K562 (cell line): ENCODE results near the gene TMEM39A. TPM values are rescaled to one million over a fixed set of nuclear protein-coding genes. Genes with fewer than 3 reads are reported as not detected.

Experiments
- BRCA1 ChIP-seq, 2 experiments: fragments of 450-650 bp in 1 of 2; sonication (generic) in 1 of 2; formaldehyde crosslinking in 1 of 2; IDR thresholded peaks; 2 replicates each; pipeline versions ENCODE4 v1.5.0 to v1.6.1; 2017 to 2020; ENCODE audit warnings: mild to moderate bottlenecking in 1 of 2, missing genetic modification reagents in 1 of 2
- KHSRP ChIP-seq: fragments of 450-650 bp; IDR thresholded peaks from 2 replicates; pipeline ENCODE4 v1.6.1; 2017
- LCOR ChIP-seq: sonication (generic); formaldehyde crosslinking; IDR thresholded peaks from 2 replicates; pipeline ENCODE4 v1.8.0; 2022; ENCODE audit warnings: mild to moderate bottlenecking, missing genetic modification reagents
- MED1 ChIP-seq: sonication (generic); formaldehyde crosslinking; IDR thresholded peaks from 2 replicates; pipeline ENCODE4 v1.8.1; 2023; ENCODE audit warnings: missing genetic modification reagents, borderline replicate concordance
- NCOA1 ChIP-seq: fragments of 450-650 bp; IDR thresholded peaks from 2 replicates; pipeline ENCODE4 v1.6.1; 2016; ENCODE audit warnings: low read depth
- NR2C1 ChIP-seq, 2 experiments: fragments of 450-650 bp; IDR thresholded peaks; 2 replicates each; pipeline ENCODE4 v1.6.1; 2017; ENCODE audit warnings: mild to moderate bottlenecking in 2 of 2, antibody characterized with exemption in 1 of 2, inconsistent platforms in 1 of 2, missing compliant biosample characterization in 1 of 2, missing genetic modification characterization in 1 of 2
- NR4A1 ChIP-seq, 2 experiments: fragments of 250-450 bp in 1 of 2; fragments of 450-650 bp in 1 of 2; sonication (Bioruptor Pico) in 1 of 2; IDR thresholded peaks; 2 replicates each; pipeline versions ENCODE4 v1.4.0 to v1.6.1; 2016 to 2020; ENCODE audit warnings: mild to moderate bottlenecking in 2 of 2, missing compliant biosample characterization in 1 of 2, missing genetic modification characterization in 1 of 2, moderate library complexity in 1 of 2
- RBBP5 ChIP-seq: fragments of 200-600 bp; sonication (generic); IDR thresholded peaks from 2 replicates; pipeline ENCODE4 v1.6.1; 2012; ENCODE audit warnings: borderline replicate concordance, mild to moderate bottlenecking, low read length, control low read depth, inconsistent platforms; ENCODE audit not compliant: insufficient read depth, poor library complexity, severe bottlenecking
- RCOR1 ChIP-seq, 2 experiments: IDR thresholded peaks; 2 replicates each; pipeline ENCODE4 v1.6.1; 2012; ENCODE audit warnings: low read depth in 2 of 2, low read length in 2 of 2, borderline replicate concordance in 1 of 2, improper control_type of control experiment in 1 of 2
- RFX1 ChIP-seq: fragments of 450-650 bp; IDR thresholded peaks from 2 replicates; pipeline ENCODE4 v1.6.1; 2016; ENCODE audit warnings: mild to moderate bottlenecking, moderate library complexity
- RHOXF2B ChIP-seq: fragments of 250-450 bp; sonication (Bioruptor Pico); conservative IDR thresholded peaks from 2 replicates; pipeline ENCODE4 v1.5.1; 2021
- RUNX1 ChIP-seq: sonication (generic); IDR thresholded peaks from 2 replicates; pipeline ENCODE4 v1.6.1; 2016; ENCODE audit warnings: antibody characterized with exemption, low read depth
- SMARCC2 ChIP-seq: fragments of 450-650 bp; IDR thresholded peaks from 2 replicates; pipeline ENCODE4 v1.6.1; 2017; ENCODE audit warnings: antibody characterized with exemption, moderate library complexity, mild to moderate bottlenecking, low read depth
- TEAD4 ChIP-seq, 2 experiments: sonication (generic) in 1 of 2; formaldehyde crosslinking in 1 of 2; IDR thresholded peaks; 2 replicates each; pipeline versions ENCODE4 v1.6.1 to v1.8.0; 2012 to 2022; ENCODE audit warnings: borderline replicate concordance in 1 of 2, inconsistent platforms in 1 of 2, low read length in 1 of 2, mild to moderate bottlenecking in 1 of 2, missing genetic modification reagents in 1 of 2
- ZFP36 ChIP-seq: fragments of 150-350 bp; IDR thresholded peaks from 2 replicates; pipeline ENCODE4 v1.6.1; 2018; ENCODE audit warnings: low read length, low read depth; ENCODE audit not compliant: partially characterized antibody
- ZNF184 ChIP-seq: sonication (generic); formaldehyde crosslinking; IDR thresholded peaks from 2 replicates; pipeline ENCODE4 v1.5.0; 2020; ENCODE audit warnings: missing genetic modification reagents
- ZNF23 ChIP-seq: fragments of 250-450 bp; sonication (Bioruptor Pico); IDR thresholded peaks from 2 replicates; pipeline ENCODE4 v1.4.0; 2020; ENCODE audit warnings: mild to moderate bottlenecking
- ZNF3 ChIP-seq: fragments of 250-450 bp; sonication (Bioruptor Pico); IDR thresholded peaks from 2 replicates; pipeline ENCODE4 v1.5.0; 2021; ENCODE audit warnings: mild to moderate bottlenecking, moderate library complexity
- ZNF584 ChIP-seq: fragments of 200-800 bp; sonication (Bioruptor generic); IDR thresholded peaks from 2 replicates; pipeline ENCODE4 v1.6.1; 2016; ENCODE audit warnings: low read depth, mild to moderate bottlenecking, missing genetic modification characterization, missing compliant biosample characterization
- ZNF76 ChIP-seq: fragments of 250-450 bp; sonication (Bioruptor Pico); IDR thresholded peaks from 2 replicates; pipeline ENCODE4 v1.4.0; 2020; ENCODE audit warnings: mild to moderate bottlenecking, moderate library complexity, borderline replicate concordance
- polyA plus RNA-seq, 8 experiments: library from polyadenylated mRNA; depleted of rRNA in 4 of 8; stranded (reverse) in 5 of 8; unstranded in 3 of 8; fragments of >200 nt; fragmentation: Nextera tagmentation in 2 of 8; fragmentation: Illumina TruSeq in 1 of 8; extraction: Ambion mirVana in 2 of 8; extraction: Trizol in 1 of 8; gene quantifications; 2 replicates each; pipeline versions ENCODE4 v1.2.1 to v1.2.3, GENCODE V29; 2011 to 2014; ENCODE audit warnings: inconsistent platforms in 1 of 8, missing spikeins in 1 of 8
- total RNA-seq, 7 experiments: library from RNA; depleted of rRNA in 6 of 7; stranded (reverse); fragments of >200 nt in 6 of 7; fragmentation: Illumina TruSeq in 2 of 7; extraction: Trizol in 2 of 7; gene quantifications; 2 replicates each; pipeline versions ENCODE4 v1.2.1 to v1.2.3, GENCODE V29; 2011 to 2021; ENCODE audit warnings: low replicate concordance in 1 of 7
- TF ChIP-seq, protein P1 (sequence below): fragments of 250-450 bp; sonication (Bioruptor Pico); IDR thresholded peaks from 2 replicates; pipeline ENCODE4 v1.5.0; 2021; ENCODE audit warnings: mild to moderate bottlenecking, moderate library complexity
- TF ChIP-seq, protein P2 (sequence below): fragments of 250-450 bp; sonication (Bioruptor Pico); IDR thresholded peaks from 2 replicates; pipeline ENCODE4 v1.5.0; 2021

Gene TMEM39A
- total and polyA plus RNA-seq, 9 of the 15 experiments (the other 6 are each of a cell fraction or from before 2014, with no cell fraction given), result 12.0 to 41.5 (median 15.4) TPM

DNA sequence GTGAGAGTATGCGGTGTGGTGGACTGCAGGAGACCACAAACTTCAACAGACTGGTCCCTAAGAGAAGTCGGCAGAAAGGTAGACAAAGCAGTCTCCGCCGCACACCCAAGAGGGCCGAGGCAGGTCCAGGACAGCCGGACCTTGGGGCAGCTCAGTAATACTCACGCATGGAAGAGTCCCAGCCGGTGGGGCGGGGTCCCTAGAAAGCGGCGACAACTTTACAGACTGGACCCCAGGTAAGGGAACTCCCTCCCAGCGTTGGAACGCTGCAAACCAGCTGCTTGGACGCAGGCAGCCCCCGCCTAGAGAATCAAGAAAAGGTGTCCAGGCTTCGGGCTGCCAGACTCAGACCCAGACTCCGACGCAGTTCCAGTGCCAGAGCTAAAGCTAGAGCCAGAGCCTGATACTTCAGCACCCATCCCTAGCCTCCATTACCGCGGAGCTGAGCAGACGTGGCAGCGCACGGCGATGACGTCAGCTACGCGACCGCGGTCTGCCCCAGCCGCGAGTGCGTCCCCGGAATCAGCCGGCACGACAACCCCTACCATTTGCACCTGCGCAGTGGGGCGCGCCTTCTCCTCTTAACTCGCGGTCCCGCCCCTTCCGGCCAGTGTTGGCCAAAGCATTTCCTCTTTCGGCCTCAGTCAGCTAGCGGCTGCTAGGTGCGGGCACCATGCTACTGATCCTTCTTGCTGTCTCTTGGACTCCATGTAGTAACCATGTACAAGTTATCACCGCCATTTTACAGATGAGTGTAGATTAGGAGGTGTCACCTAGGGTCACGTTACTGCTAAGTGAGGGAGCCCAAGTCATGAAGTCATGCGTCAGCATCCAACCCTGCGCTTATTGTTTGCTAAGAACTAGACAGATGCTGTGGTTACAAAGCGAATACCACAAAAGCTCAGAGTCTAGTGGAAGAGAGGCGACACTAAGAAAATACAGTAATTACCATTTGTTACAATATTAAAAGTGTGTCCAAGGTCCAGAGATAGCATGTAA is at the start of gene TMEM39A (continued):
- TF ChIP-seq ZNF23 (no peak), ZNF184 (CRISPR knock-in tag) (no peak), SMARCC2 (no peak), NCOA1 (no peak), RCOR1 (IDR thresholded peaks at IDR 0.05; ENCODE audit: borderline replicate concordance in 1 of 2, low read depth in 2 of 2, low read length in 2 of 2) (peak in 1 of 2 experiments; percentile 36; a peak in 2 of 4 replicates), RUNX1 (0 out of 2 replicates have a peak, but pooled peaks have one; percentile 60), BRCA1 (IDR thresholded peaks at IDR 0.05) (no peak), BRCA1 (CRISPR knock-in tag; IDR thresholded peaks at IDR 0.05) (no peak), RHOXF2B (CRISPR knock-in tag) (no peak), KHSRP (peak; percentile 82), TEAD4 (IDR thresholded peaks at IDR 0.05; ENCODE audit: low read length) (peak; percentile 52; the same call in 1 of the 2 replicates), TEAD4 (CRISPR knock-in tag; IDR thresholded peaks at IDR 0.05; ENCODE audit: borderline replicate concordance) (no peak), ZNF76 (CRISPR knock-in tag) (no peak), NR2C1 (IDR thresholded peaks at IDR 0.05) (peak; percentile 51; the same call in 1 of the 2 replicates), NR2C1 (tag; IDR thresholded peaks at IDR 0.05) (0 out of 2 replicates have a peak, but pooled peaks have one; percentile 37), ZNF584 (CRISPR knock-in tag) (no peak), MED1 (no peak), NR4A1 (CRISPR knock-in tag; IDR thresholded peaks at IDR 0.05) (no peak), NR4A1 (tag; IDR thresholded peaks at IDR 0.05) (no peak), ZNF3 (no peak), LCOR (CRISPR knock-in tag) (peak; percentile 70; the same call in 1 of the 2 replicates), RFX1 (no peak), RBBP5 (peak; percentile 73), ZFP36 (no peak)
- TF ChIP-seq, protein P1, sequence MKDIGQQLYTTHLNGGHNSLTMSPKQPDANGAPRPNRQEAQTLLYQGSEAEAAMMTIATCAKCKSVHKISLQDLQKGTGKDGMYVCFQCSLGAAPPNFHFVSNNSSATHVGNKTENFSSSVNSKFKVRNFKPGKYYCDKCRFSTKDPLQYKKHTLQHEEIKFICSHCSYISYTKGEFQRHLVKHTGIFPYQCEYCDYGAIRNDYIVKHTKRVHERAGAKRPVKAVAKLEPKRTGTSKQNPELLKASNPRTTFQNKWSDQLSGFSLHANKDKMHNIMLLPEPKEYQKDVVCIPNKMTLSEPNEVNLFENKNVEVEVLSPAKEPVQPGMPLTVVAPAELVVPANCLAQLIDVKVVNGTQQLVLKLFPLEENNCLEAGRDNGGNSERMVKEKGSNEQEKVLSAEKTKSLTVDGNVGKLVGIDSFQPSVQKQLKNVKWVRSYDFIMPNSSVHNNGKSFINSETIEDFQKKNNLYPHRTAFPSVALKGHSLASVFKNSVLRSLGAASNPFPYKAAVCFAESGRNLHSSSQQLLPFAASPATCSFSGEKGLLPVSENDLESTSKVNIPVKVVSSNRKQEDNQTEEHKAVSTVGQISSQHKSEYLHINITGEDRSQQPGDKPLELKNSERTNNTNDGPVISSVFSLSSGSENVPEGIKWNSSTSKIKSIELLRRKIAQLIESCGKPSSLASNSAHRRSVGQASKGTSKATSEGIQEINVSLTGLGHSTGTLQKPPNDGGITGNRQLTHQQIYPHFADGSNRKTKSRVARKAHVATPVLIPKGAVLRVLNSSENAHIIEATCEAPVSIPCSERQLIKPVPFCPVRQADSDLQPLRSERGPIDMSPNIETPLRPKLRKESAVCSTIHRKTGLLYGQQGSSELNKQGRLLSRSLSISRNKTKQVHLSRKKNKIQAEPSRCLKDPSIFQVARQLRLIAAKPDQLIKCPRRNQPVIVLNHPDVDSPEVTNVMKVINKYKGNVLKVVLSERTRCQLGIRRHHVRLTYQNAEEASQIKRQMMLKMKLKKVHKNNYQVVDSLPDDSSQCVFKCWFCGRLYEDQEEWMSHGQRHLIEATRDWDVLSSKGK (CRISPR knock-in tag), result no peak
- TF ChIP-seq, protein P2, sequence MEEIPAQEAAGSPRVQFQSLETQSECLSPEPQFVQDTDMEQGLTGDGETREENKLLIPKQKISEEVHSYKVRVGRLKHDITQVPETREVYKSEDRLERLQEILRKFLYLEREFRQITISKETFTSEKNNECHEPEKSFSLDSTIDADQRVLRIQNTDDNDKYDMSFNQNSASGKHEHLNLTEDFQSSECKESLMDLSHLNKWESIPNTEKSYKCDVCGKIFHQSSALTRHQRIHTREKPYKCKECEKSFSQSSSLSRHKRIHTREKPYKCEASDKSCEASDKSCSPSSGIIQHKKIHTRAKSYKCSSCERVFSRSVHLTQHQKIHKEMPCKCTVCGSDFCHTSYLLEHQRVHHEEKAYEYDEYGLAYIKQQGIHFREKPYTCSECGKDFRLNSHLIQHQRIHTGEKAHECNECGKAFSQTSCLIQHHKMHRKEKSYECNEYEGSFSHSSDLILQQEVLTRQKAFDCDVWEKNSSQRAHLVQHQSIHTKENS (CRISPR knock-in tag), result no peak
